IMR-90 (cell line): ENCODE results near the gene CXCL3. TPM values are rescaled to one million over a fixed set of nuclear protein-coding genes. Genes with fewer than 3 reads are reported as not detected.

Source experiments
- ATAC-seq: fragments of 200-7000 bp; cut with Tn5 transposase; 2 replicates; pipeline ENCODE4 v1.9.1; 2020; ENCODE audit warnings: low read depth, mild to moderate bottlenecking, moderate library complexity
- BruUV-seq: library from RNA; stranded (reverse); fragments of 400-500 nt; replicated peaks from 2 replicates; lab custom pipeline; 2021; lab: Mats Ljungman, UMichigan
- CTCF ChIA-PET: fragments of 300-600 bp; formaldehyde crosslinking; extraction: SDS; loops from one replicate; lab custom pipeline; 2021; ENCODE audit warnings: antibody characterized with exemption; lab: Yijun Ruan, JAX
- POLR2A ChIA-PET: fragments of 300-600 bp; sonication (Branson Sonifier 250); formaldehyde crosslinking; loops from one replicate; lab custom pipeline; 2022; ENCODE audit warnings: antibody characterized with exemption; ENCODE audit not compliant: unreplicated experiment; lab: Charles Lee
- DNase-seq: peaks from one replicate; pipeline ENCODE4 v3.0.0; 2013
- H2AFZ ChIP-seq: replicated peaks from 2 replicates; pipeline ENCODE3; 2013; ENCODE audit warnings: low read length, mild to moderate bottlenecking; ENCODE audit not compliant: poor library complexity
- H2AK5ac ChIP-seq: 2 replicates; pipeline ENCODE4 v1.6.1; 2013; ENCODE audit warnings: low read depth, low read length, inconsistent platforms
- H2AK9ac ChIP-seq: replicated peaks from 2 replicates; pipeline ENCODE3; 2013; ENCODE audit warnings: mild to moderate bottlenecking, low read depth, low read length, moderate library complexity; ENCODE audit not compliant: poor library complexity
- H2BK120ac ChIP-seq: 2 replicates; pipeline ENCODE4 v1.6.1; 2013; ENCODE audit warnings: low read depth, low read length, inconsistent platforms
- H2BK15ac ChIP-seq: 3 replicates; pipeline ENCODE4 v1.6.1; 2013; ENCODE audit warnings: low read depth, low read length, inconsistent platforms
- H2BK20ac ChIP-seq: 2 replicates; pipeline ENCODE4 v1.6.1; 2013; ENCODE audit warnings: low read depth, mild to moderate bottlenecking, inconsistent platforms, low read length, moderate library complexity
- H2BK5ac ChIP-seq: 2 replicates; pipeline ENCODE4 v1.6.1; 2013; ENCODE audit warnings: mild to moderate bottlenecking, low read depth, low read length, inconsistent platforms; ENCODE audit not compliant: poor library complexity, severe bottlenecking
- H3K14ac ChIP-seq: replicated peaks from 2 replicates; pipeline ENCODE4 v1.6.1; 2013; ENCODE audit warnings: low read depth, low read length, inconsistent platforms
- H3K18ac ChIP-seq: 2 replicates; pipeline ENCODE4 v1.6.1; 2013; ENCODE audit warnings: low read depth, low read length, control low read depth
- H3K23ac ChIP-seq: 2 replicates; pipeline ENCODE4 v1.6.1; 2013; ENCODE audit warnings: low read depth, low read length, inconsistent platforms
- H3K27ac ChIP-seq: 2 replicates; pipeline ENCODE4 v1.5.1; 2013; ENCODE audit warnings: mild to moderate bottlenecking, control low read depth, low read length; ENCODE audit not compliant: insufficient read depth
- H3K27me3 ChIP-seq: 2 replicates; pipeline ENCODE4 v1.6.1; 2013; ENCODE audit warnings: low read length; ENCODE audit not compliant: control insufficient read depth, insufficient read depth
- H3K36me3 ChIP-seq: 2 replicates; pipeline ENCODE4 v1.6.1; 2013; ENCODE audit warnings: low read length, mixed read lengths; ENCODE audit not compliant: control insufficient read depth, insufficient read depth
- H3K4ac ChIP-seq: 2 replicates; pipeline ENCODE4 v1.6.1; 2013; ENCODE audit warnings: low read depth, low read length, inconsistent platforms
- H3K4me1 ChIP-seq: 2 replicates; pipeline ENCODE4 v1.6.1; 2013; ENCODE audit warnings: low read length, mixed read lengths; ENCODE audit not compliant: control insufficient read depth, insufficient read depth
- H3K4me2 ChIP-seq: 2 replicates; pipeline ENCODE4 v1.6.1; 2013; ENCODE audit warnings: low read depth, mild to moderate bottlenecking, control low read depth, low read length, moderate library complexity
- H3K4me3 ChIP-seq: 2 replicates; pipeline ENCODE4 v1.5.1; 2013; ENCODE audit warnings: low read depth, mild to moderate bottlenecking, control low read depth, low read length, moderate library complexity; ENCODE audit not compliant: insufficient read depth
- H3K56ac ChIP-seq: 2 replicates; pipeline ENCODE4 v1.6.1; 2013; ENCODE audit warnings: low read length, inconsistent platforms; ENCODE audit not compliant: insufficient read depth; ENCODE audit errors: extremely low read depth
- H3K79me1 ChIP-seq, 2 experiments: 2 replicates each; pipeline ENCODE4 v1.6.1; 2013; ENCODE audit warnings: low read length in 2 of 2, inconsistent platforms in 1 of 2, low read depth in 1 of 2
- H3K9ac ChIP-seq: 2 replicates; pipeline ENCODE4 v1.6.1; 2013; ENCODE audit warnings: low read depth, low read length, control low read depth
- H3K9me1 ChIP-seq: 2 replicates; pipeline ENCODE4 v1.6.1; 2013; ENCODE audit warnings: low read length, inconsistent platforms; ENCODE audit not compliant: insufficient read depth
- H3K9me3 ChIP-seq: 2 replicates; pipeline ENCODE4 v1.6.1; 2013; ENCODE audit warnings: low read length; ENCODE audit not compliant: control insufficient read depth, insufficient read depth
- H4K20me1 ChIP-seq: 2 replicates; pipeline ENCODE4 v1.6.1; 2013; ENCODE audit warnings: low read length, inconsistent platforms; ENCODE audit not compliant: insufficient read depth
- H4K5ac ChIP-seq: 2 replicates; pipeline ENCODE4 v1.6.1; 2013; ENCODE audit warnings: mild to moderate bottlenecking, low read depth, low read length, control low read depth
- H4K8ac ChIP-seq, 2 experiments: 2 replicates each; pipeline ENCODE4 v1.6.1; 2013; ENCODE audit warnings: low read depth in 2 of 2, low read length in 2 of 2, control low read depth in 1 of 2, inconsistent platforms in 1 of 2
- H4K91ac ChIP-seq: 2 replicates; pipeline ENCODE4 v1.6.1; 2013; ENCODE audit warnings: low read depth, low read length, inconsistent platforms; ENCODE audit not compliant: insufficient read depth
- BHLHE40 ChIP-seq: fragments of 150-350 bp; IDR thresholded peaks from 2 replicates; pipeline ENCODE4 v1.6.1; 2016; ENCODE audit warnings: mild to moderate bottlenecking, low read depth, low read length
- CEBPB ChIP-seq: IDR thresholded peaks from 2 replicates; pipeline ENCODE4 v1.6.1; 2012; ENCODE audit warnings: low read depth, low read length, improper control_type of control experiment
- CHD1 ChIP-seq: IDR thresholded peaks from 2 replicates; pipeline ENCODE4 v1.6.1; 2012; ENCODE audit warnings: low read depth, low read length, improper control_type of control experiment
- ELK1 ChIP-seq: fragments of 150-350 bp; IDR thresholded peaks from 2 replicates; pipeline ENCODE4 v1.6.1; 2016; ENCODE audit warnings: low read depth, mild to moderate bottlenecking, low read length, moderate library complexity, borderline replicate concordance
- FOS ChIP-seq: fragments of 150-350 bp; IDR thresholded peaks from 2 replicates; pipeline ENCODE4 v1.6.1; 2016; ENCODE audit warnings: low read depth, low read length
- MAFK ChIP-seq: IDR thresholded peaks from 2 replicates; pipeline ENCODE4 v1.6.1; 2012; ENCODE audit warnings: low read depth, low read length, improper control_type of control experiment
- MAZ ChIP-seq: IDR thresholded peaks from 2 replicates; pipeline ENCODE4 v1.6.1; 2012; ENCODE audit warnings: low read depth, mild to moderate bottlenecking, low read length, improper control_type of control experiment, moderate library complexity, borderline replicate concordance
- MXI1 ChIP-seq: IDR thresholded peaks from 2 replicates; pipeline ENCODE4 v1.6.1; 2012; ENCODE audit warnings: low read depth, mild to moderate bottlenecking, low read length, moderate library complexity, borderline replicate concordance
- NFE2L2 ChIP-seq: fragments of 150-350 bp; IDR thresholded peaks from 2 replicates; pipeline ENCODE4 v1.6.1; 2016; ENCODE audit warnings: low read depth, mild to moderate bottlenecking, low read length
- RAD21 ChIP-seq: IDR thresholded peaks from 2 replicates; pipeline ENCODE4 v1.6.1; 2012; ENCODE audit warnings: low read length, improper control_type of control experiment
- RCOR1 ChIP-seq: IDR thresholded peaks from 2 replicates; pipeline ENCODE4 v1.6.1; 2012; ENCODE audit warnings: mild to moderate bottlenecking, low read length, improper control_type of control experiment; ENCODE audit not compliant: insufficient replicate concordance
- RFX5 ChIP-seq: IDR thresholded peaks from 2 replicates; pipeline ENCODE4 v1.8.0; 2012; ENCODE audit warnings: low read depth, mild to moderate bottlenecking, low read length, moderate library complexity
- SMC3 ChIP-seq: fragments of 150-350 bp; IDR thresholded peaks from 2 replicates; pipeline ENCODE4 v1.6.1; 2016; ENCODE audit warnings: low read depth, mild to moderate bottlenecking, antibody characterized with exemption, low read length, moderate library complexity
- WGBS, 2 experiments: methylation state at CpG; one replicate each; pipeline versions ENCODE4 v1.1.5 to v1.1.7; 2013; ENCODE audit warnings: missing lambda C conversion rate in 2 of 2; ENCODE audit not compliant: insufficient read length in 1 of 2; ENCODE audit errors: extremely low coverage in 2 of 2; 5-methylcytosine and 5-hydroxymethylcytosine counted together
- dilution Hi-C: fragments of 300-500 bp; cut with HindIII; formaldehyde crosslinking; loops from one replicate; pipeline ENCODE4 v1.14.3; 2018; ENCODE audit warnings: low sequenced_read_pairs; ENCODE audit not compliant: unreplicated experiment
- in situ Hi-C: fragments of 300-500 bp; cut with MboI; formaldehyde crosslinking; loops from 3 replicates; pipeline ENCODE4 v1.14.3; 2019; ENCODE audit warnings: low sequenced_read_pairs, inconsistent platforms, mixed read lengths
- intact Hi-C: fragments of 100-400 bp; cut with micrococcal nuclease; formaldehyde crosslinking; loops from 2 replicates; pipeline ENCODE4 v1.10.0; 2022
- polyA plus RNA-seq, 3 experiments: library from polyadenylated mRNA; depleted of rRNA; stranded (reverse); fragments of >200 nt; gene quantifications; 2 replicates each; pipeline ENCODE4 v1.2.3, GENCODE V29; 2012; ENCODE audit warnings: low replicate concordance in 1 of 3
- total RNA-seq: library from RNA; depleted of rRNA; stranded (reverse); fragments of >200 nt; gene quantifications from 2 replicates; pipeline ENCODE4 v1.2.3, GENCODE V29; 2012
- TF ChIP-seq, protein P1 (sequence below): fragments of 150-350 bp; IDR thresholded peaks from 2 replicates; pipeline ENCODE4 v1.6.1; 2017; ENCODE audit warnings: mild to moderate bottlenecking, antibody characterized with exemption, low read length, low read depth

CXCL3 gene
- total and polyA plus RNA-seq, 2 of the 4 experiments (the other 2 are of a cell fraction): 0.18 to 0.74 TPM

GRCh38 chr4:74038086-74038424, 434 bp downstream of the CXCL3 start:
- Histone ChIP-seq H3K4ac (peak overlapping the region; percentile 47; the same call in 1 of the 2 replicates), H4K91ac (peak overlapping the region; percentile 12; the same call in 1 of the 2 replicates), H2BK120ac (peak overlapping the region; percentile 28; the same call in 1 of the 2 replicates), H2BK15ac (no peak overlapping the region), H3K18ac (no peak overlapping the region), H3K79me1 (no peaks in the 10 kb centered on the region; a peak in 1 of 4 replicates), H3K36me3 (no peaks in the 10 kb centered on the region), H4K8ac (peak overlapping the region; percentile 38 to 51; a peak in 3 of 4 replicates), H3K4me3 (peak overlapping the region; percentile 84), H3K9me3 (no peaks in the 10 kb centered on the region), H2AK5ac (no peak overlapping the region), H3K27me3 (no peaks in the 10 kb centered on the region), H2BK5ac (no peak overlapping the region), H2AK9ac (no peak overlapping the region), H3K56ac (no peak overlapping the region), H3K9ac (peak overlapping the region; percentile 29; the same call in 1 of the 2 replicates), H3K14ac (peak overlapping the region; percentile 67; the same call in 1 of the 2 replicates), H2AFZ (peak overlapping the region; percentile 81), H3K27ac (no peak overlapping the region; the same call in 1 of the 2 replicates), H3K4me1 (peaks cover 2% of the 10 kb centered on the region; the same call in 1 of the 2 replicates), H3K9me1 (0 out of 2 replicates have a peak, but pooled peaks cover under 1% of the 10 kb centered on the region), H4K5ac (no peak overlapping the region), H3K23ac (no peak overlapping the region), H4K20me1 (no peaks in the 10 kb centered on the region), H2BK20ac (peak overlapping the region; percentile 23; the same call in 1 of the 2 replicates), H3K4me2 (peak overlapping the region; percentile 50)
- ChIA-PET CTCF (interaction anchor here (0.6 to 1.4 kb wide), 5 partner anchors 19 to 138 kb away, joined by 3 to 9 read pairs (median 4); no protein-coding TSS in a partner anchor), POLR2A (no interaction called here)
- intact Hi-C loops (loop anchor here (1.0 to 10.0 kb wide), 7 partner anchors 64 to 463 kb away; partner anchors contain the start of gene CXCL1), dilution Hi-C loops (no loop called here), in situ Hi-C loops (loop anchor here (10.0 kb wide), 1 partner anchor 373 kb away; no protein-coding TSS in a partner anchor)
- DNase-seq (no peak), ATAC-seq (no peak; the same call in 1 of the 2 replicates)
- TSS peak; percentile 73 for BruUV-seq
- TF ChIP-seq RCOR1: no peak
- TF ChIP-seq, protein P1, sequence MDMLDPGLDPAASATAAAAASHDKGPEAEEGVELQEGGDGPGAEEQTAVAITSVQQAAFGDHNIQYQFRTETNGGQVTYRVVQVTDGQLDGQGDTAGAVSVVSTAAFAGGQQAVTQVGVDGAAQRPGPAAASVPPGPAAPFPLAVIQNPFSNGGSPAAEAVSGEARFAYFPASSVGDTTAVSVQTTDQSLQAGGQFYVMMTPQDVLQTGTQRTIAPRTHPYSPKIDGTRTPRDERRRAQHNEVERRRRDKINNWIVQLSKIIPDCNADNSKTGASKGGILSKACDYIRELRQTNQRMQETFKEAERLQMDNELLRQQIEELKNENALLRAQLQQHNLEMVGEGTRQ: no peak
- TF ChIP-seq CHD1: no peak
- TF ChIP-seq ELK1: no peak
- TF ChIP-seq MAFK: no peak
- no peak for TF ChIP-seq SMC3
- no peak for TF ChIP-seq MXI1
- TF ChIP-seq RAD21: no peak
- no peak for TF ChIP-seq RFX5
- TF ChIP-seq NFE2L2: no peak
- TF ChIP-seq CEBPB: no peak
- TF ChIP-seq BHLHE40: no peak
- TF ChIP-seq FOS: no peak
- no peak for TF ChIP-seq MAZ
- 17% methylated on average over 2 of the region's 17 CpGs; no CpG with 5 or more reads in 1 of the 2 experiments for WGBS, 2 experiments
